Posterior vena cava (tissue), 2 donors: ENCODE results near the gene FGA. TPM values are rescaled to one million over a fixed set of nuclear protein-coding genes. Genes with fewer than 3 reads are reported as not detected.

Source experiments
- DNase-seq: peaks from one replicate; pipeline ENCODE4 v3.0.0-alpha.2; 2020; ENCODE audit warnings: low spot score
- intact Hi-C, 2 donors: fragments of 100-400 bp; cut with DNase I; formaldehyde crosslinking; loops; one replicate each; pipeline versions ENCODE4 v1.14.1 to v1.14.2; 2022 to 2023
- total RNA-seq, 2 donors: library from RNA; stranded (reverse); fragmentation: NEBNext Ultra II Directional; extraction: Animal tissue kit (Norgen Biotek cat#: 25700); gene quantifications; one replicate each; pipeline ENCODE4 v1.2.1, GENCODE V29; 2021
- donor health status: DM: yes; HTN: yes; CAD: no.
- donor health status: DM: yes; HTN: yes; CAD: no.

FGA gene
- total RNA-seq, 2 donors from 2014 or later: 1.6 TPM; not detected in 1

GRCh38 chr4:154585369-154586018 lies 5.0 kb downstream of the FGA start:
- DNase-seq: no peak
- intact Hi-C loops: no loop called here

DNA sequence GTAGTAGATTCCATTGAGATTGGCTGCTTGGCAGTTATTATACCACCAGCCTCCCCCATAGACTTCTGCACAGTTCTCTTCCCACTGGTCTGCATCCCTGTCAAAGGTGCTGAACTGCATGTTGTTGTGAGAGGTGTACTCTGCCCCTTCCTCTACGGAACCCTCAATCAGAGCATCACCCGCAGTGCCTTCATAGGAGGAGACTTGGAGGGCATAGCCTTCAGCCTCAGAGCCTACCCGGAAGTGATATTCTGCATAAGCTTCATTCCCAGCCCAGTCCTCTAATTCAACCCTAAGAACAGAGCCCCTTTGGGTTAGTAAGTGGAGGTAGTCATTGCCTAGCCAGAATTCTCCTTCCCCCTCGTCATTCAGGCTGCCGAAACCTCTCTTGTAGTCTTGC lies 6.3 kb downstream of the FGA start:
- intact Hi-C loops: no loop called here
- DNase-seq: no peak

GRCh38 chr4:154583677-154584076 lies 6.9 kb downstream of the FGA start:
- intact Hi-C loops: no loop called here

DNA sequence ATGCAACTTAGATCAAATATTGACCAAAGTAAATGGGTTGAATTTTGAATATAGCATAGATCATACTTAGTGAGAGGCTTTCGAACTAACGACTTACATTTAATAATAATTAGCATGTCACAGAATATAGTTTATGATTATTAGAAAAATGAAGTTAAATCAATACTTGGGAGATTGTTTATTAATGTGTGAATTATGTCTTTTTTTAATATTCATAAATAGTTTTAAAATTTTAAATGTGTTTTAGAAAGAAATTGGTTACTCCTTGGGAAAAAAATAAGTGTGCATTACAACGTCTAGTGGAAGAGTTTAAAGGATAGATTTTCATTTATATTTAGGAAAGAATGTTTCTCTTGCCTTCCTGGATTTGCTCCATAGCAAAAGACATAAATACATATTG lies 7.3 kb downstream of the FGA start:
- no peak for DNase-seq
- intact Hi-C loops: no loop called here

More at GRCh38 chr4:154583677-154584076, 6.9 kb downstream of the FGA start:
- DNase-seq: no peak

DNA sequence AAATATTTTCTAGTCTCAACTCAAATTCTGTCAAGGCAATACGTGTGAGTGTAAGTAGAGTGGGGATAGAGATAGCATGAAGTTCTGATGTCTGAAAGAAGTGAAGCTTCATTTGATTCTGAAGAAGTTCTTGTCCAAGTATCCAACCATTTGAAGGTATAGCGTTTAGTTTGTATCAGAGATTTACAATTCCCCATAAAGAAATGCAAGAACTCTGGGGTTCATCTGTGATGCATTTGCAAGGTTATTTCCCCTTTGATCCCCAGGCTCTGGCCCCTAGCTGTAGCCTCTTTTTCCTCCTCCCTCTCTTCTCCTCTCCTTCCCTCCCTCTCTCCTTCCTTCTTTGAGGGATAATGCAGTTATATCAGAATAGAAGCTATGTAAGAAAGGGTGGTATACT lies 7.8 kb downstream of the FGA start:
- intact Hi-C loops: no loop called here
- no peak for DNase-seq

- DNase-seq: no peak
- intact Hi-C loops: no loop called here
These were observed 10.6 kb downstream of the FGA start for GRCh38 chr4:154579927-154580326.

DNA sequence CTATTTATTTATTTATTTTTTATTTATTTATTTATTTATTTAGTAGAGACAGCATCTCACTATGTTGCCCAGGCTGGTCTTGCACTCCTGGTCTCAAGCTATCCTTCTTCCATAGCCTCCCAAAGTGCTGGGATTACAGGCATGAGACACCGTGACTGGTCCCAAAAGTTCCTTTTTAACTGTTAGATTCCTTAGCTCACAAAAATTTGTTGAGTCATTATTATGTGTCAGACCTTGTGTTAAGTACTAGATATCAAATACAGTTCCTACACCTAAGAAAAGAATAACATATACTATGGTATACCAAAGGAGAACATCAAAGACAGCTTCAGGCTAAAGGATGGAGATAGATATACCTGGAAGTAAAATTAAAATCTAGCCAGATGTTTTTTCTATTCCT lies 11.6 kb downstream of the FGA start:
- intact Hi-C loops: no loop called here
- DNase-seq: no peak

GRCh38 chr4:154577324-154577723 lies 13.2 kb downstream of the FGA start:
- DNase-seq: no peak
- intact Hi-C loops: no loop called here

DNA sequence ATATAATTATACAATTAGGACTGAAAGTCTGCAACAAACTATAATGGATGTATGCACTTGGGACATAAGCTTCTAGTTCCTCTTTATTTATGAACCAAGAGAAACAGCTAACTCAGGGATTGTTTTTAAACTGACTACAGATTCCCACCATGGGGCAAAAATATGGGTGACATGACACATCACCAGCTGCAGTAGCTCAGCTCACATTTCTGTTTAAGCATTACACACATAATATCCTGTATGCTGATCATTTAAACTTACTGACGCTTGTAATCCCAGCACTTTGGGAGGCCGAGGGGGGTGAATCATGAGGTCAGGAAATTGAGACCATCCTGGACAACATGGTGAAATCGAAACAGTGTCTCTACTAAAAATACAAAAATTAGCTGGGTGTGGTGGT lies 16.2 kb downstream of the FGA start:
- DNase-seq: no peak
- intact Hi-C loops: no loop called here

- intact Hi-C loops: no loop called here
- no peak for DNase-seq
These were observed 17.2 kb downstream of the FGA start for GRCh38 chr4:154573190-154573870.

DNA sequence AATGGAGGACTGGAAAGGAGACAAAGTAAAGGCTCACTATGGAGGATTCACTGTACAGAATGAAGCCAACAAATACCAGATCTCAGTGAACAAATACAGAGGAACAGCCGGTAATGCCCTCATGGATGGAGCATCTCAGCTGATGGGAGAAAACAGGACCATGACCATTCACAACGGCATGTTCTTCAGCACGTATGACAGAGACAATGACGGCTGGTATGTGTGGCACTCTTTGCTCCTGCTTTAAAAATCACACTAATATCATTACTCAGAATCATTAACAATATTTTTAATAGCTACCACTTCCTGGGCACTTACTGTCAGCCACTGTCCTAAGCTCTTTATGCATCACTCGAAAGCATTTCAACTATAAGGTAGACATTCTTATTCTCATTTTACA lies 21.0 kb downstream of the FGA start:
- intact Hi-C loops: loop anchor here in 1 of 2 donors (10.0 kb wide), 1 partner anchor 785 kb away; no protein-coding TSS in a partner anchor
- no peak for DNase-seq

DNA sequence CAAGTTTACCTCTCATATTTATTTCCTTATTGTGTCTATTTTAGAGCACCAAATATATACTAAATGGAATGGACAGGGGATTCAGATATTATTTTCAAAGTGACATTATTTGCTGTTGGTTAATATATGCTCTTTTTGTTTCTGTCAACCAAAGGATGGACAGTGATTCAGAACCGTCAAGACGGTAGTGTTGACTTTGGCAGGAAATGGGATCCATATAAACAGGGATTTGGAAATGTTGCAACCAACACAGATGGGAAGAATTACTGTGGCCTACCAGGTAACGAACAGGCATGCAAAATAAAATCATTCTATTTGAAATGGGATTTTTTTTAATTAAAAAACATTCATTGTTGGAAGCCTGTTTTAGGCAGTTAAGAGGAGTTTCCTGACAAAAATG lies 21.5 kb downstream of the FGA start:
- DNase-seq: no peak
- intact Hi-C loops: loop anchor here in 1 of 2 donors (10.0 kb wide), 1 partner anchor 786 kb away; no protein-coding TSS in a partner anchor

- no peak for DNase-seq
- intact Hi-C loops: loop anchor here in 1 of 2 donors (10.0 kb wide), 1 partner anchor 788 kb away; no protein-coding TSS in a partner anchor
These were observed 23.8 kb downstream of the FGA start for GRCh38 chr4:154566639-154567204.

- DNase-seq: no peak
- intact Hi-C loops: loop anchor here in 1 of 2 donors (10.0 kb wide), 1 partner anchor 789 kb away; no protein-coding TSS in a partner anchor
These were observed 24.8 kb downstream of the FGA start for GRCh38 chr4:154565704-154566103.

DNA sequence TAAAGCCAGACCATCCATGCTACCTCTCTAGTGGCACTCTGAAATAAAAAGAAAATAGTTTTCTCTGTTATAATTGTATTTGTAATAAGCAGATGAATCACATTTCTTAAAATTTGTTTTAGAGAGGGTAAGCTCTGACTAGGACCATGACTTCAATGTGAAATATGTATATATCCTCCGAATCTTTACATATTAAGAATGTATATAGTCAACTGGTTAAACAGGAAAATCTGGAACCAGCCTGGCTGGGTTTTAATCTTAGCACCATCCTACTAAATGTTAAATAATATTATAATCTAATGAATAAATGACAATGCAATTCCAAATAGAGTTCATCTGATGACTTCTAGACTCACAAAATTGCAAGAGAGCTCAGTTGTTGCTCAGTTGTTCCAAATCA lies 26.2 kb downstream of the FGA start:
- intact Hi-C loops: loop anchor here in 1 of 2 donors (10.0 kb wide), 1 partner anchor 790 kb away; no protein-coding TSS in a partner anchor
- no peak for DNase-seq

- DNase-seq: no peak
- intact Hi-C loops: loop anchor here in 1 of 2 donors (10.0 kb wide), 1 partner anchor 792 kb away; no protein-coding TSS in a partner anchor
These were observed 27.8 kb downstream of the FGA start, which contains the start of gene FGB for GRCh38 chr4:154562697-154563254. Gene FGB, plus strand, starts transcription at chr4:154563011. Its CDS starts 8 bp downstream, at chr4:154563019.

- no peak for DNase-seq
- intact Hi-C loops: loop anchor here in 1 of 2 donors (10.0 kb wide), 1 partner anchor 794 kb away; no protein-coding TSS in a partner anchor
These were observed 29.7 kb downstream of the FGA start for GRCh38 chr4:154560824-154561231.

- intact Hi-C loops: loop anchor here in 1 of 2 donors (10.0 kb wide), 1 partner anchor 794 kb away; no protein-coding TSS in a partner anchor
- no peak for DNase-seq
These were observed 30.1 kb downstream of the FGA start for GRCh38 chr4:154560419-154560801.

DNA sequence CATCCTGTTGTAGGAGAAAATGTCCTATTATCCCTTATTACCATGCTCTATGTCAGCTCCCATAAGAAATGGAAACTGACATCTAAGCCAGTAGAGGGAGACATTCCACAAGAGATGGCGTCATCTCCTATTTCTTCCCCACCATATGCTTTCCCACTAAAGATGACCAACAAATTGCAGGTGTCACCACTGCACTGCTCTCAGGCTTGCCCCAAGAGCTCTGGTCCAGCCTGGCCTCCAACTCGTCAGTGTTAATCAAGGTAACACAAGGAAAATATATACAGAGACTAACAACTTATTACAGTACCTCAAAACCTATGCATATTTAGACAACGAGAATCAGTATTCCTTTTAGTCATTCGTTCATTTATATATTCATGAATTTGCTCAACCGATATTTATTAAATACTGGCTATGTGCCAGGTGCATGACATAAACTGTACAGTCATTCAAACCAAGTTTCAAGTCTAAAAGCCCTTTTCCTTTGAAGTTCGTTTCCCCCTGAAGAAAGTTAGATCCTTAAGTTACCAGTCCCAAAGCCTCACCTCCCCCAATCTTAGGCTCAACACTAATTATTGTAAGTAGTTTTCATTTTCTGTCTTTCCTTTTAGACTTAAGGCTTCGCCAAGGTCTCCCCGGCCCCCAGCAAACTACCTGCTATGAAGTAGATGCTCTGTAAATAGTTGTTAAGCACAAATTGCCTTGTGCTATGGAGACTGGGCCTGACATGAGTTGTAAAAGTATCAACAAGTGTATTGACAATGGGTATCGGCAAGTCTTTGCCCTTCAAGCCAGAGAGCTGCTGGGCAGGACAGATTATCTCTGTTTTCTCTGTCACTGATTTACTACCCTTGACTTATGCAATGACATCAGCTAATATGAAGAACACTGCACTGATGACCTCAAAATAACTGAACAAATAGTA lies 30.8 kb downstream of the FGA start:
- no peak for DNase-seq
- intact Hi-C loops: loop anchor here in 1 of 2 donors (10.0 kb wide), 2 partner anchors 65 to 795 kb away; no protein-coding TSS in a partner anchor
